Measurements from ENCODE around the gene BRAF.

Gene BRAF

DNA sequence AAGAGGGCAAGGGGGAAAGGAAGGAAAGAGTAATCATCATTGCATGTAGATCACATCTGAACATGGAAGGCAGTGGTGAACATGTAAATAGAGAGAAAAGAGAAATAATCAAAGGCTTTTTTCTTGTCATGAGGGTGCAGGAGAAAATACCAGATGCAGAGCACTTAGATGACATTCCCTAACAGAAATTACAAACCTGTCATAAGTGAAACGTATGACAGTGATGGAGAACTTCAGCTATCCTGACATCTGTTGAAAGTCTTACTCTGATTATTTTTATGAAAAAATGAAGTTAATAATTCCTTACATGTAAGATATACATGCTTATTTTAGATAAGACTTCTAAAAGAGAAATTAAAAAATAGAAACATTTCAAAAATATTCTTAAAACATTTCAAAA, 54.7 kb downstream of the BRAF start:
- TF ChIP-seq CTCF (IDR thresholded peaks at IDR 0.05; ENCODE audit: extremely low read depth, missing control alignments): no peak
- no peak for DNase-seq (ENCODE audit: low spot score)

DNA sequence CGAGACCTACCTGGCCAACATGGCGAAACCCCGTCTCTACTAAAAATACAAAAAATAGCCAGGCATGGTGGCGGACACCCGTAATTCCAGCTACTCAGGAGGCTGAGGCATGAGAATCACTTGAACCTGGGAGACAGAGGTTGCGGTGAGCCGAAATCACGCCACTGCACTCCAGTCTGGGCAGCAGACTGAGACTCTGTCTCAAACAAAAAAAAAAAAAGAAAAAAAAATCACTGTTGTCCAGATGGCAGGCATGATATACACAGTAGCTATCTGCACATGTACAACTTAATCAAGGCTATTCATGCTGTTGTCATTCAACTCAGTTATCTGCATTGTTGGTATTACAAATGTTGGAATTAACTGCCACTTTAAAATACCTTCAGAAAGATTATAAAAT, 55.3 kb downstream of the BRAF start:
- DNase-seq (ENCODE audit: low spot score): no peak
- no peak for TF ChIP-seq CTCF (IDR thresholded peaks at IDR 0.05; ENCODE audit: extremely low read depth, missing control alignments)

GRCh38 chr7:140867467-140868462, 57.0 kb downstream of the BRAF start:
- no peak for DNase-seq (ENCODE audit: low spot score)
- no peak for TF ChIP-seq CTCF (IDR thresholded peaks at IDR 0.05; ENCODE audit: extremely low read depth, missing control alignments)

- DNase-seq (ENCODE audit: low spot score): no peak
- no peak for TF ChIP-seq CTCF (IDR thresholded peaks at IDR 0.05; ENCODE audit: extremely low read depth, missing control alignments)
Observed at GRCh38 chr7:140866926-140867325, 57.8 kb downstream of the BRAF start.

- DNase-seq (ENCODE audit: low spot score): no peak
- TF ChIP-seq CTCF (IDR thresholded peaks at IDR 0.05; ENCODE audit: extremely low read depth, missing control alignments): no peak
Observed at GRCh38 chr7:140864732-140865131, 60.0 kb downstream of the BRAF start.

GRCh38 chr7:140863867-140864266, 60.9 kb downstream of the BRAF start:
- TF ChIP-seq CTCF (IDR thresholded peaks at IDR 0.05; ENCODE audit: extremely low read depth, missing control alignments): no peak
- no peak for DNase-seq (ENCODE audit: low spot score)

- no peak for TF ChIP-seq CTCF (IDR thresholded peaks at IDR 0.05; ENCODE audit: extremely low read depth, missing control alignments)
- DNase-seq (ENCODE audit: low spot score): no peak
Observed at GRCh38 chr7:140863184-140863583, 61.5 kb downstream of the BRAF start.

Measured in GM20000 (cell line).